Raji (cell line): ENCODE results near the gene TENM3.

Experiments
- POLR2A ChIP-seq: IDR thresholded peaks from 2 replicates; pipeline ENCODE4 v1.6.1; 2011; ENCODE audit warnings: low read depth, low read length, control low read depth; ENCODE audit not compliant: insufficient read depth

TENM3 gene

DNA sequence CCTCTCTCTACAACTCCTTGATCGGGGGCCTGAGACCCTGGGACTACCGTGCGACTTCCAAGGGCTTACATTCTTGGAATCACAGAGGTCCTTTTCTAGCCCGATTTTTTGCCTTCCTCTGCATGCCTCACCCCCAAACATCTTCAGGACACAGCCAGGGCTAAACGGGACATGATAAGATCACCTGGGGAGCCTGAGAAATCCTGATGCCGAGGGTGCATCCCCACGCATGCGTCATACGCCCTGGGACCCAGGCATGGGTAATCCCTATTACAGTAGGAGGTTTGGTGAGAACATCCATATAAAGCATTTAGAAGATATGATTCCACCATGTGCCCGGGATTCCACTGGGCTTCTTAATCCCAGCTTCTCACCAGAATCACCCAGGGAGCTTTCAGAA is 596.9 kb downstream of the TENM3 start:
- no peak for TF ChIP-seq POLR2A

DNA sequence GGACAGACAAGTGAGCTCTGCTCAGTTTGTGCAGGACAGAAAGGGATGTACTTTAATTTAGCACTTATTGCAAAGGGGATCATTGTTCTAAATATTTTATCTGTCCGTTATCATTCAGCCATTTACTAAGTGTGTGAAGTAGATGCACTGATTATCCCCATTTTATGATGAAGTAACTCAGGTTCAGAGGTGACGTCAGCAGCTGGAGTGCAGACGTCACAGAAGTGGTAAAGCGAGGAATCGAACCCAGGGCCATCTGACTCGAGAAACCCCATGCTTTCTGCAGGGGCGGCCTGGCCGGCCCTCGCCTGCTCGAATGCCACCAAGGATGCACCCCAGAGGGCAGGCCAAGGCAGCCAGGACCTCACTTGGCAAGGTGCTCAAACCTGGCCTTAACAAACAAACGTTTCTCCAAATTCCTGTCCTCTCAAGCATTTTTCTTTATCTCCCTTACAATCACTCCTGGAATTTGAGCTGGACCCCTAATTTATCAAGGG is 599.0 kb downstream of the TENM3 start:
- TF ChIP-seq POLR2A = no peak

DNA sequence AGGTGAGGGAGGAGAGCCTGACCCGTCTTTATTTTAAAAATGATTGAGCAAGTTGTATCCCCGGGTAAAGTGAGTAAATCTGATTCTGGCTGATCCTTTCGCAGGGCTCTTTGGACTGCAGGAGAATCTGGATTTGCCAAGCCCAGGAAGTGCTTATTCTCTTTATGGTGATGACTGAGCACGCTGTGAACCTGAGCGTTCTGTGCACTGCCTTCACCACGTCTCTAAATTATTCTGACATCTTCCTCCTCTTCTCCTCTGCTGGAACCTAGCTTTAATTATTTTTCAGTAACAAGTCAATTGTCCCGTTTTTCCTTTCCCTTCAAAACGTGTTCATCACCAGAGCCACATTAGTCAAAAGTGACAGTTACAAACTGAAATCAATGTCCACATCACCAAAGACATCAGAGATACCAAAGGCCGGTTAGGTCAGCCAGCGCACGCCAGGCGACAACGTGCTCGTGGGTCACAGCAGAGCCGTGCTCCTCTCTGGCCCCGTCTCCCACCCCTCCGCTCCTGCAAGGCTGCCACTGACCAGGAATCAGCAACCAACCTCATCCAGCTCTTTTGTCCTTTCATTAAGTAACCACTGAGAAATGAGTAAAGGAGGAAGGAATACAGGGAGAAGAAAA is 599.7 kb downstream of the TENM3 start:
- no peak for TF ChIP-seq POLR2A

DNA sequence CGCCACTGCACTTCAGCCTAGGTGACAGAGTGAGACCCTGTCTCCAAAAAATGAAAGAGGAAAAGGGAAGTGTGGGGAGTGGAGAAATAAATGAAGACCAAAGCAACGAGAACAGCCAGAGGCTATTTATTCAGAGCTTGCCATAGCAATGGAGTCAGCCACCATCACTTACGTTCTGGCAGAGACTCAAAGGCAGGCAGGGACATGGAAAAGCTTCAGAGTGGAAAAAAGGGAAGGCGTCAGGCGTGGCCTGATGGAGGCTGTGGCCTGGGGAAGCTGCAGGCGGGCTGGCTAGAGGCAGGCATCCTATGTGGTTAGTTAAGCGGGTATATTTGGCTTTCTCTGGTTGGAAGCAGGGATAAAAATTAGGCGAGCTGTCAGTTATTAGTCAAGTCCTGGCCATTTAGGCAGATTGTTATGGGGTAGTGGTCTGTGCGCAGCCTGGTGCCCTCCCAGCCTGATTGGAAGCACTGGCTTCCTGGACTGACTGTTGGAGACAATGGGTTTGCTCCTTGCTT is 600.7 kb downstream of the TENM3 start:
- TF ChIP-seq POLR2A = no peak

DNA sequence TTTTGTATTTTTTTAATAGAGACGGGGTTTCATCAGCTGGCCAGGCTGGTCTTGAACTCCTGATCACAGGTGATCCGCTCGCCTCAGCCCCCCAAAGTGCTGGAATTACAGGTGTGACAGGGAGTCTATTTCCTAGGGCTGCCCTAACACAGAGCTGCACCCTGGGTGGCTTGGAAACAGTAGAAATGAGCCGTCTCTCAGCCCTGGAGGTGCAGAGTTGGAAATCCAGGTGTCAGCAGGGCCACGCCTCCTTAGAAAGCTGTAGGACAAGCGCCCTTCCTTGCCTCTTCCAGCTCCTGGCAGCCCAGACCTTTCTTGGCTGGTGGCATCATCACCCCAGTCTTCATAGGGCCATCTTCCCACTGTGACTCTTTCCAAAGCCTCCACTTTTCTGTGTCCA is 602.4 kb downstream of the TENM3 start:
- TF ChIP-seq POLR2A = no peak

DNA sequence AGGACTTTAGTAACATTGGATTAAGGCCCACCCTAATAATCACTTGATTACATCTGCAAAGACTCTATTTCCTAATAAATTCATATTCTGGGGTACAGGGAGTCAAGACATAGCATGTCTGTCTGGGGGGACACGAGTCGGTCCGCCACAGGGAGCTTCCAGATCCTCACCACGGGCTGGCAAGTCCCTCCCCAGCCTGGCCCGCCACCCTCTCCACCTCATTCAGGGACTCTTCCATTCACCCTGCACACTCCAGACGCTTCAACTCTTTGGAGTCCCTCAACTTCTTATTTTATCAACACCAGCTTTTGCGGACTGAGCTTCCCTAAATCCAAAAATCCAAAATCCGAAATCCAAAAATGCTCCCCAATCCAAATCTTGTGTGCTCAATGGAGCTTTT is 602.8 kb downstream of the TENM3 start:
- TF ChIP-seq POLR2A = no peak

DNA sequence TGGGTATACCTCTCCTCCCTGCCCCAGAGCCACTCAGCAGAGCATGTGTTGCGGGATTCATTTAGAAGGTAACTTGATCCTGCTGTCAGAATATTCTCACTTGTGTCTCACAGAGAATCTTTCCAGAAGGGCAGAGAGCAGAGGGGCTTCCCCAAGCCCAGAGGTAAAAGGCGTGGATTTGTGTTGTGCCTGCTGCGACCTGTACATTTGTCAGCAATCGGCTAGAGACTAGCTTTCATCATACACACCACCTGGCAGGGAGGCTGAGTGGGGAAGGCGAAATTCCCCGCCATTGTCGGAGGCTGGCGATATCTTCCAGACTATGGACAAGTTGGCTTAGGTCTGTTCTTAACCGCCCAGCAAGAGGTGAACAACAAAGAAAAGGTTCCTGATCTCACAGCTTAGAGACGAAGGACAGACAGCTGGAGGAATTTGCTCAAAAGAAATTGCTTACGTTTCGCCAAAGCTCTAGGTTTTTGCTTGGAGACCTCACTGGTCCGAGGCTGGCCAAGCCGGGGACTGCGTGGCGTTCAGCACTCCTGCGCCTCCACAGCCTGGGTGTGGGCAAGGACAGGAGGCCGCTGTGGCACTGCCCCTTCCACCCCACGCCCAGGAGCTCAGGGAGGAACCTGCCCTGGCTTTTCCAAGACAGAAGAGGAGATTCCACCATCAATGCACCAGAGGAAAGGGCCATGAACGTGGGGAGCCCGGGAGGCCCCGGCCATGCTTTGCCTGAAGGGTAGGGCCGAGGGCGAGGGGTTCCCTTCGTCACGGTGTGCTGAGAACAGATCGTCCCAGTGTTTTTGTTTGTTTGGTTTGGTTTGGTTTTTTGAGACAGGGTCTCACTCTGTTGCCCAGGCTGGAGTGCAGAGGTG is 604.6 kb downstream of the TENM3 start:
- no peak for TF ChIP-seq POLR2A

DNA sequence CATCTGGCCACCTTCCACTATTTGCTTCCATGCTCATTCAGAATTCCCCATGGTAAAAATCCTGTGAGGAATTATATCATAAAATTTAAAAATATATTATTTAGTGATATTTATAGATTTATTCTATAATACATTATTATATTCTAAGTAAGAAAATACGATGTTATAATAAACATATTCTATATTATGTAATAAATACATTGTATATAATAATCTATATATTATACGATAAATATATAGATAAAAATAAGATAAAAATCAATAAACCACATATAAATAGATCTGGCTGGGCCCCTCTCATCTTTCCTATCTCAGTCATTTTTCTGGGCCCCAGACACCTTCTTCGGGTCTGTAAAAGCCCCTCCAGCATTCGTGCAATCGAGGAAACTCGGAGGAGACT is 605.5 kb downstream of the TENM3 start:
- TF ChIP-seq POLR2A = no peak
